ENCODE results near the gene DOCK4.

DNA sequence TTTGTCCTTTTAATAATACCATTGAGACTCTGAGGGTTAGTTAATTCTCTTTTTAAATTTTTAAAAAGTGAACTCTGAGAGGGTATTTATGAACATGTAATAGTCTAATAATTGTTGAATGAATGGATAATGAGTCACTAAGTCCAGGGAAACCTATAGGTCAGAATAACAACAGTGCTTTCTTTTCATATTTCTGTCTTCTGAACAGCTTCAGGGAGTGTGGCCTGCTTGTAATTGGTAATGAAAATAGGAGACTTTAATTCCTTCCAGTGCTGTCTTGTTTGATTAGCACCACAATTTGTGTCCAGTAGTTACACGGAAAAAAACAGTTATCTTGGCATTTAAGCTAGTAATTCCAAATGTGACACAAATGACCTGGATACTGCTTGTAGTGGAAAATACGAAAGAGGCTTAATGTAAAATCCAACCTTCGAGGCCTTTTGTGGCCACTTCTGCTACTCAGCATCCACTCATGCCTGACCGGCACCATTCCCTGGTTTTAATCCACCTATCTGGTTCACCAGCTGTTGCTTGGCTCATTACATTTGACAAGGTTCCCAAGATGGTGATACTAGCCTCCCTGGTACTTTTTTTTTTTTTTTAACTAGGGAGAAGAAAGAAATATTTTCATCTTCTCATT is 494.7 kb downstream of the DOCK4 start:
- TF ChIP-seq EZH2 (IDR thresholded peaks at IDR 0.05; ENCODE audit: insufficient read depth, poor library complexity, severe bottlenecking): no peak
- no peak for TF ChIP-seq EZH2phosphoT487 (IDR thresholded peaks at IDR 0.05; ENCODE audit: insufficient read depth, low read depth)
